Measurements from ENCODE around the gene SLC51B.

SLC51B gene

DNA sequence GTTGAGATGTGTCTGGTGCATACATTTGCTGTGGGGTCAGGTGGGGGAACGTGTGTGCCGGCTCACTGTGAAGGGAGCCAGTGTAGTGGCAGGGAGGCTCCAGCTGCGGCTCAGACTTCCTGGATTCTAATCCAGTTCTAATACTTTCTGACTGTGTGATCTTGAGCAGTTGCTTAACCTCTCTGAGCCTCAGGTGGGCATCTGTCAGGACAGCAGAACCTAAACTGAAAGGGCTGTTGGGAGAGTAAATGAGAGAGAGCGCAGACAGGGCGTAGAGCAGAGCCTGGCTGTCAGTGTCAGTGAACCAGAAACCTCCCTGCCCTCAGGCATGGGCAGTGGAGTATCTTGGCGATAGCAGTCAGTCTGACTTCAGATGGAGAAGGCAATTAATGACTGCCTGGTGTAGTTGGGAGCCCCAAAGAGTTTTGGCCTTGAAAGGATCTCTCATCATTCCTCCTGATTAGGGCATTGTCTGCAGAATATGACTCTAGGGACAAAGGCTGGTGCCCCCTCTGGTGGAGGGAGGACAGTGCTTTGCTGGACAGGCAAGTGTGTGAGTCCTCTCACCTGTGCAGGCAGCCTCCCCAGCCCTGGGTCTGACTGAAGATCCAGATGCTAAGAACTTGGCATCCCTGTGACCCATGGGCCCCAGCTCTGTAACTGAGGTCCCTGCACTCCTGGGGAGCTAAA is 40.9 kb downstream of the SLC51B start:
- H3K27me3 ChIP-seq (ENCODE audit: insufficient read depth, low read length, poor library complexity): peaks cover 4% of the 10 kb centered on the region
- no peak overlapping the region for H3K4me2 ChIP-seq (ENCODE audit: insufficient read depth, low read length)
- H2AFZ ChIP-seq (ENCODE audit: low read depth, low read length): no peak overlapping the region
- DNase-seq: peak; percentile 28
- no peak overlapping the region for H3K9ac ChIP-seq (ENCODE audit: low read depth, low read length)
- no peaks in the 10 kb centered on the region for H4K20me1 ChIP-seq (ENCODE audit: insufficient read depth, low read length)
- no peak for TF ChIP-seq EZH2 (IDR thresholded peaks at IDR 0.05; ENCODE audit: borderline replicate concordance, low read depth, low read length, severe bottlenecking)
- TF ChIP-seq, protein P1, sequence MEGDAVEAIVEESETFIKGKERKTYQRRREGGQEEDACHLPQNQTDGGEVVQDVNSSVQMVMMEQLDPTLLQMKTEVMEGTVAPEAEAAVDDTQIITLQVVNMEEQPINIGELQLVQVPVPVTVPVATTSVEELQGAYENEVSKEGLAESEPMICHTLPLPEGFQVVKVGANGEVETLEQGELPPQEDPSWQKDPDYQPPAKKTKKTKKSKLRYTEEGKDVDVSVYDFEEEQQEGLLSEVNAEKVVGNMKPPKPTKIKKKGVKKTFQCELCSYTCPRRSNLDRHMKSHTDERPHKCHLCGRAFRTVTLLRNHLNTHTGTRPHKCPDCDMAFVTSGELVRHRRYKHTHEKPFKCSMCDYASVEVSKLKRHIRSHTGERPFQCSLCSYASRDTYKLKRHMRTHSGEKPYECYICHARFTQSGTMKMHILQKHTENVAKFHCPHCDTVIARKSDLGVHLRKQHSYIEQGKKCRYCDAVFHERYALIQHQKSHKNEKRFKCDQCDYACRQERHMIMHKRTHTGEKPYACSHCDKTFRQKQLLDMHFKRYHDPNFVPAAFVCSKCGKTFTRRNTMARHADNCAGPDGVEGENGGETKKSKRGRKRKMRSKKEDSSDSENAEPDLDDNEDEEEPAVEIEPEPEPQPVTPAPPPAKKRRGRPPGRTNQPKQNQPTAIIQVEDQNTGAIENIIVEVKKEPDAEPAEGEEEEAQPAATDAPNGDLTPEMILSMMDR (IDR thresholded peaks at IDR 0.05; ENCODE audit: borderline replicate concordance, extremely low read depth, low read length, poor library complexity, severe bottlenecking): peak; percentile 44
- ATAC-seq (ENCODE audit: insufficient read depth, low read depth): 0 out of 3 replicates have a peak, but pooled peaks have one; percentile 23
- no peak overlapping the region for H3K4me3 ChIP-seq (ENCODE audit: low read depth in 1 of 2, low read length in 2 of 2)
- H3K27ac ChIP-seq (ENCODE audit: low read length): no peak overlapping the region
- H3K79me2 ChIP-seq (ENCODE audit: insufficient read depth, low read length): no peaks in the 10 kb centered on the region
- H3K4me1 ChIP-seq (ENCODE audit: insufficient read depth, low read length): peaks cover 15% of the 10 kb centered on the region
- H3K9me3 ChIP-seq (ENCODE audit: insufficient read depth, low read length, severe bottlenecking): no peaks in the 10 kb centered on the region
- H3K36me3 ChIP-seq (ENCODE audit: insufficient read depth, low read length): no peaks in the 10 kb centered on the region

DNA sequence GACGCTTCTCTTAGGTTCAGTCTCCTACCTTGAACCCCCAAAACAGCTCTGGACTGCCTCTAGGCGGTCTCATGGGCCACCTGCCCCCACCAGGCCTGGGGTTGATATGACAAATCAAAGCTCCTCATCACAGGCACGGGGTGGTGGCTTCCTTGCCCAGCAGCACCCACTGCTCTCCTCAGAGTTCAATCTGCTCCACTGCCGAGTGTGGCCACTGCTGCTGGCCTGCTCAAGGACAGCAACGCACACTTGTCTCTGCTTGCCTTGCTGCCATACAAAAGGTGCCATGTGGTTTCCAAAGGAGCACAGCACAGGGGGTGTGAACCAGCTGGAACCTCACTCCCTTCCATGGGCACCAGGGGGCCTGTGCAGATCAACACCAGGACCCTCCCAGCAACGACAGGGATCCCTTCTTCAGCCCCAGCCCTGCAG is 41.5 kb downstream of the SLC51B start:
- Histone ChIP-seq H3K36me3 (ENCODE audit: insufficient read depth, low read length) (no peaks in the 10 kb centered on the region), H3K9ac (ENCODE audit: low read depth, low read length) (no peak overlapping the region), H3K9me3 (ENCODE audit: insufficient read depth, low read length, severe bottlenecking) (no peaks in the 10 kb centered on the region), H2AFZ (ENCODE audit: low read depth, low read length) (no peak overlapping the region), H3K27ac (ENCODE audit: low read length) (no peak overlapping the region), H3K4me1 (ENCODE audit: insufficient read depth, low read length) (peaks cover 15% of the 10 kb centered on the region), H3K4me2 (ENCODE audit: insufficient read depth, low read length) (no peak overlapping the region), H3K27me3 (ENCODE audit: insufficient read depth, low read length, poor library complexity) (peaks cover 4% of the 10 kb centered on the region), H3K79me2 (ENCODE audit: insufficient read depth, low read length) (no peaks in the 10 kb centered on the region), H4K20me1 (ENCODE audit: insufficient read depth, low read length) (no peaks in the 10 kb centered on the region), H3K4me3 (ENCODE audit: low read depth in 1 of 2, low read length in 2 of 2) (no peak overlapping the region)
- ATAC-seq (ENCODE audit: insufficient read depth, low read depth) (peak; percentile 37; the same call in 1 of the 3 replicates), DNase-seq (peak; percentile 29)
- TF ChIP-seq, protein P1 (IDR thresholded peaks at IDR 0.05; ENCODE audit: borderline replicate concordance, extremely low read depth, low read length, poor library complexity, severe bottlenecking): peak; percentile 48
- TF ChIP-seq EZH2 (IDR thresholded peaks at IDR 0.05; ENCODE audit: borderline replicate concordance, low read depth, low read length, severe bottlenecking): no peak

DNA sequence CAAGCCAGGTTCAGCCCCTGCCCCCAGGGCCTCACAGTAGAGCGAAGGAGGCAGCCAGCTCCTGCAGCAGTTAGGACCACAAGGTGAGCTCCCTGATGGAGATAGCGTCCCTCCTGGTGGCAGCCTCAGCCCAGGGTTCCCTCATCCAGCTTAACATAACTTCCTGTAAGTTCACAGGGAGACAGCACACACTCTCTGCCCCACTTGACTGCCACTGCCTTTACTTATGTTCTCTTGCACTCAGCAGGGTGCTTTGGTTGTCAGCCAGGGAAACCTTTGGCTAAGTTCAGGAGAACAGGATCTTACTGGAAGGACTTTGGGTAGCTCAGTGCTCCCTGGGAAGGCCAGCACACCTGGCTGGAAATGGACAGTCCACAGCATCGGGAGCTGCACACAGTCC is 42.2 kb downstream of the SLC51B start:
- no peak overlapping the region for H3K4me3 ChIP-seq (ENCODE audit: low read depth in 1 of 2, low read length in 2 of 2)
- DNase-seq: no peak

More for the DNA sequence above, 42.2 kb downstream of the SLC51B start:
- Histone ChIP-seq H3K4me2 (ENCODE audit: insufficient read depth, low read length) (no peak overlapping the region), H3K4me1 (ENCODE audit: insufficient read depth, low read length) (peaks cover 8% of the 10 kb centered on the region), H3K9ac (ENCODE audit: low read depth, low read length) (no peak overlapping the region), H4K20me1 (ENCODE audit: insufficient read depth, low read length) (no peaks in the 10 kb centered on the region), H3K27me3 (ENCODE audit: insufficient read depth, low read length, poor library complexity) (peaks cover 4% of the 10 kb centered on the region), H3K79me2 (ENCODE audit: insufficient read depth, low read length) (no peaks in the 10 kb centered on the region), H2AFZ (ENCODE audit: low read depth, low read length) (no peak overlapping the region), H3K9me3 (ENCODE audit: insufficient read depth, low read length, severe bottlenecking) (no peaks in the 10 kb centered on the region), H3K27ac (ENCODE audit: low read length) (no peak overlapping the region), H3K36me3 (ENCODE audit: insufficient read depth, low read length) (no peaks in the 10 kb centered on the region)
- no peak for ATAC-seq (ENCODE audit: insufficient read depth, low read depth)
- no peak for TF ChIP-seq EZH2 (IDR thresholded peaks at IDR 0.05; ENCODE audit: borderline replicate concordance, low read depth, low read length, severe bottlenecking)
- TF ChIP-seq, protein P1 (IDR thresholded peaks at IDR 0.05; ENCODE audit: borderline replicate concordance, extremely low read depth, low read length, poor library complexity, severe bottlenecking): no peak
